Progenitor cell of endocrine pancreas (in vitro differentiated cells): Measurements from ENCODE around the gene NOD1. TPM values are rescaled to one million over a fixed set of nuclear protein-coding genes. Genes with fewer than 3 reads are reported as not detected.

Source experiments
- DNase-seq: peaks from one replicate; pipeline ENCODE4 v3.0.0; 2021; ENCODE audit warnings: low spot score; ENCODE audit not compliant: unreplicated experiment
- H3K27ac Mint-ChIP-seq: 2 replicates; pipeline ENCODE4 v1.8.0; 2021; ENCODE audit warnings: mild to moderate bottlenecking, moderate library complexity, mixed read lengths
- H3K27me3 Mint-ChIP-seq: 2 replicates; pipeline ENCODE4 v1.8.0; 2021; ENCODE audit warnings: mixed read lengths
- H3K36me3 Mint-ChIP-seq: 2 replicates; pipeline ENCODE4 v1.8.0; 2022; ENCODE audit warnings: mixed read lengths; ENCODE audit not compliant: insufficient read depth
- H3K4me1 Mint-ChIP-seq: 2 replicates; pipeline ENCODE4 v1.8.0; 2021; ENCODE audit warnings: low read depth, mixed read lengths
- H3K4me3 Mint-ChIP-seq: 2 replicates; pipeline ENCODE4 v1.8.0; 2021; ENCODE audit warnings: low read depth, mild to moderate bottlenecking, moderate library complexity, mixed read lengths
- H3K9me3 Mint-ChIP-seq: 2 replicates; pipeline ENCODE4 v1.8.0; 2021; ENCODE audit warnings: low read depth, mixed read lengths
- total RNA-seq: library from RNA; stranded (reverse); gene quantifications from 2 replicates; pipeline ENCODE4 v1.2.1, GENCODE V29; 2021
- TF ChIP-seq, protein P1 (sequence below): fragments of 200-600 bp; sonication (generic); IDR thresholded peaks from one replicate; pipeline ENCODE4 v1.5.0; 2021; ENCODE audit warnings: antibody characterized with exemption, mild to moderate bottlenecking; ENCODE audit not compliant: unreplicated experiment

The NOD1 gene
- total RNA-seq, 1 donor from 2014 or later, result 2.9 TPM

DNA sequence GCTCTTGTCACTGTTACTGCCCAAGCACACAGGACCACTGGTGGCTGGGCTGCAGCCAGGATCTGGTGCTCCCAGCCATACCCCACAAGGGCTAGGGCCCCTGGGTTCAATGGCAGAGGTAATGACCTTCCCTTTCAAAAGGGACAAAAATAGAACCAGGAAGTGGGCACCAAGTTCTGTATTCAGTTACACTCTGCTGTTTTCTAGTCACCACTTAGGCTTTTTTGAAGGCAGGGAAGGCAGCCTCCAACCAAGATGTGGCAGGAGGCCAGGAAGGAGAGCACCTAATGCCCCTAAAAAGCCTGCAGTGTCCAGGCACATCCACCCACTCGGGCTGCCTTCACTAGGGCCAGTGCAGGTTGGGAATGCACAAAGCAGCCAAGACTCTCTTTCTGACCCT lies 47.8 kb downstream of the NOD1 start:
- Mint-ChIP-seq H3K9me3 (no peaks in the 10 kb centered on the region), H3K4me3 (no peak overlapping the region), H3K4me1 (peaks cover 2% of the 10 kb centered on the region), H3K27me3 (no peaks in the 10 kb centered on the region), H3K36me3 (no peaks in the 10 kb centered on the region), H3K27ac (no peak overlapping the region)
- no peak for DNase-seq
- TF ChIP-seq, protein P1, sequence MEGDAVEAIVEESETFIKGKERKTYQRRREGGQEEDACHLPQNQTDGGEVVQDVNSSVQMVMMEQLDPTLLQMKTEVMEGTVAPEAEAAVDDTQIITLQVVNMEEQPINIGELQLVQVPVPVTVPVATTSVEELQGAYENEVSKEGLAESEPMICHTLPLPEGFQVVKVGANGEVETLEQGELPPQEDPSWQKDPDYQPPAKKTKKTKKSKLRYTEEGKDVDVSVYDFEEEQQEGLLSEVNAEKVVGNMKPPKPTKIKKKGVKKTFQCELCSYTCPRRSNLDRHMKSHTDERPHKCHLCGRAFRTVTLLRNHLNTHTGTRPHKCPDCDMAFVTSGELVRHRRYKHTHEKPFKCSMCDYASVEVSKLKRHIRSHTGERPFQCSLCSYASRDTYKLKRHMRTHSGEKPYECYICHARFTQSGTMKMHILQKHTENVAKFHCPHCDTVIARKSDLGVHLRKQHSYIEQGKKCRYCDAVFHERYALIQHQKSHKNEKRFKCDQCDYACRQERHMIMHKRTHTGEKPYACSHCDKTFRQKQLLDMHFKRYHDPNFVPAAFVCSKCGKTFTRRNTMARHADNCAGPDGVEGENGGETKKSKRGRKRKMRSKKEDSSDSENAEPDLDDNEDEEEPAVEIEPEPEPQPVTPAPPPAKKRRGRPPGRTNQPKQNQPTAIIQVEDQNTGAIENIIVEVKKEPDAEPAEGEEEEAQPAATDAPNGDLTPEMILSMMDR, result no peak

DNA sequence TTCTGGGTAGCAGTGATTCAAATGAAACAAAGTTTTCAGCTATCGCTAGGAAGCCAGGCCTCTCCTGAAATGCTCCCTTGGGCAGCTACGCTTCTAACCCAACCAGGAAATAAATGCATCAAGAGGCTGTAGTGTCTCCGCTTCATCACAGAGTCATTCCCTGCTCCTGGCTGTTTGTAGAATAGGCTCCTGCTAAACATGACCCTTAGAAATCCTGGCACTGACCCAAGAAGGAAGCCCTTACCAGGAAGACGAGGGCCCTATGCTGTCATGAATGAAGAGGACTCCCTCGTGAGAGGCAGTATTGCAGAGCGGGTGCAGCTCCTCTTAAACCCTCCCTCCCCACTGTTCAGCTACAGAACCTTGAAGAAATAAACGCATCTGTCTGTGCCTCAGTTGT lies 48.3 kb downstream of the NOD1 start:
- Mint-ChIP-seq H3K27ac (no peak overlapping the region), H3K27me3 (no peaks in the 10 kb centered on the region), H3K36me3 (no peaks in the 10 kb centered on the region)

DNA sequence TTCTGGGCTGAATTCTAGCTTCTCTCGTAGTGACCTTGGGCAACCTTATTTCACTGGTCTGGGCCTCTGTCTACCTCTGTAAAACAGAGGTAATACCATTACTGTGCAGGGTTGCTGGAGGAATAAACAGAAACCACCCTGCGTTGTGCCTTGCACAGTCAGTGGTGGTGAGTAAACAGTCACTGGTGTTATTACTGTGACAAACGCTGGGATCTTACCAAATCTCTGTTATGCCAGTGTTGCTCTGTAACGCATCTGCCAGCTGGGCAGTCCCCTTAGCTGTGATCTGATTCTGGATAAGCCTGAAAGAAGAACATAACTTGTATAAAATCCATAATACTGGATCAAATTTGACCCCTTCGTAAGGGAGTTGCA lies 49.4 kb downstream of the NOD1 start:
- no peak for DNase-seq
- TF ChIP-seq, protein P1, result no peak
- Mint-ChIP-seq H3K4me3 (no peak overlapping the region), H3K27ac (no peak overlapping the region), H3K9me3 (no peaks in the 10 kb centered on the region), H3K27me3 (no peaks in the 10 kb centered on the region), H3K4me1 (peaks cover 2% of the 10 kb centered on the region), H3K36me3 (no peaks in the 10 kb centered on the region)

More for the DNA sequence above, 48.3 kb downstream of the NOD1 start:
- H3K4me1 Mint-ChIP-seq, result peaks cover 2% of the 10 kb centered on the region
- H3K4me3 Mint-ChIP-seq, result no peak overlapping the region
- no peaks in the 10 kb centered on the region for H3K9me3 Mint-ChIP-seq
- TF ChIP-seq, protein P1, result no peak
- DNase-seq, result no peak

GRCh38 chr7:30428246-30429155 lies 50.1 kb downstream of the NOD1 start:
- Mint-ChIP-seq H3K36me3 (no peaks in the 10 kb centered on the region), H3K9me3 (no peaks in the 10 kb centered on the region), H3K4me1 (peaks cover 2% of the 10 kb centered on the region), H3K27me3 (no peaks in the 10 kb centered on the region), H3K27ac (no peak overlapping the region), H3K4me3 (no peak overlapping the region)
- TF ChIP-seq, protein P1, result no peak
- DNase-seq, result no peak

GRCh38 chr7:30427296-30428070 lies 51.1 kb downstream of the NOD1 start:
- TF ChIP-seq, protein P1, result no peak
- Mint-ChIP-seq H3K36me3 (no peaks in the 10 kb centered on the region), H3K27me3 (no peaks in the 10 kb centered on the region), H3K4me3 (no peak overlapping the region), H3K9me3 (no peaks in the 10 kb centered on the region), H3K27ac (no peak overlapping the region), H3K4me1 (no peaks in the 10 kb centered on the region)
- DNase-seq, result no peak
